Gastrocnemius medialis (tissue), 4 donors: ENCODE results near the gene CDC20. TPM values are rescaled to one million over a fixed set of nuclear protein-coding genes. Genes with fewer than 3 reads are reported as not detected.

Experiments
- ATAC-seq, 2 donors: fragments of 150-250 bp; one replicate each; pipeline ENCODE4 v1.9.1; 2016
- DNase-seq, 2 donors: peaks; one replicate each; pipeline ENCODE4 v3.0.0-alpha.2; 2019
- H3K27ac ChIP-seq, 4 donors: fragments of 200-600 bp; sonication (generic); 1 replicate in 1 of 4; 2 replicates in 3 of 4; pipeline ENCODE4 v1.5.1; 2016 to 2018; ENCODE audit warnings: mild to moderate bottlenecking in 2 of 4, moderate library complexity in 1 of 4
- H3K27me3 ChIP-seq, 3 donors: fragments of 200-600 bp; sonication (generic) in 2 of 3; 1 replicate in 1 of 3; 2 replicates in 2 of 3; pipeline versions ENCODE4 v1.5.1 to v1.6.0; 2016 to 2019; ENCODE audit warnings: mild to moderate bottlenecking in 1 of 3, moderate library complexity in 1 of 3
- H3K36me3 ChIP-seq, 2 donors: fragments of 200-600 bp; sonication (generic) in 1 of 2; one replicate each; pipeline ENCODE4 v1.5.1; 2017 to 2018
- H3K4me1 ChIP-seq, 2 donors: fragments of 200-600 bp; sonication (generic) in 1 of 2; one replicate each; pipeline ENCODE4 v1.5.1; 2016 to 2017; ENCODE audit warnings: mild to moderate bottlenecking in 2 of 2
- H3K4me3 ChIP-seq, 4 donors: fragments of 200-600 bp; sonication (generic) in 3 of 4; 1 replicate in 1 of 4; 2 replicates in 3 of 4; pipeline ENCODE4 v1.5.1; 2016 to 2019; ENCODE audit warnings: mild to moderate bottlenecking in 2 of 4
- H3K9me3 ChIP-seq, 3 donors: fragments of 200-600 bp; sonication (generic) in 2 of 3; 1 replicate in 1 of 3; 2 replicates in 2 of 3; pipeline ENCODE4 v1.5.1; 2016 to 2019
- POLR2A ChIP-seq, 2 donors: fragments of 450-650 bp; IDR thresholded peaks; one replicate each; pipeline ENCODE4 v1.6.1; 2017; ENCODE audit warnings: antibody characterized with exemption in 2 of 2, mild to moderate bottlenecking in 2 of 2, moderate library complexity in 2 of 2
- in situ Hi-C, 4 donors: fragments of 200-750 bp; cut with MboI; loops; one replicate each; pipeline versions ENCODE4 v1.15.0 to v1.8.0; 2017; ENCODE audit warnings: low sequenced_read_pairs in 4 of 4
- intact Hi-C: fragments of 100-400 bp; cut with DNase I; formaldehyde crosslinking; loops from one replicate; pipeline ENCODE4 v1.15.1; 2023; ENCODE audit warnings: low total_unique reads
- total RNA-seq, 4 donors: library from RNA; depleted of rRNA; stranded (reverse); fragments of >200 nt; gene quantifications; one replicate each; pipeline versions ENCODE4 v1.1.0 to v1.2.3, GENCODE V29; 2016
- TF ChIP-seq, protein P1 (sequence below), 5 experiments: fragments of 450-650 bp in 3 of 5; fragments of 200-600 bp in 2 of 5; sonication (generic) in 2 of 5; IDR thresholded peaks in 4 of 5; conservative IDR thresholded peaks in 1 of 5; 1 replicate in 4 of 5; 2 replicates in 1 of 5; pipeline ENCODE4 v1.5.1; 2016 to 2019; ENCODE audit warnings: antibody characterized with exemption in 5 of 5, mild to moderate bottlenecking in 3 of 5, moderate library complexity in 3 of 5

CDC20 gene
- total RNA-seq, 4 donors from 2014 or later, result 0.46 to 2.4 (median 0.76) TPM

DNA sequence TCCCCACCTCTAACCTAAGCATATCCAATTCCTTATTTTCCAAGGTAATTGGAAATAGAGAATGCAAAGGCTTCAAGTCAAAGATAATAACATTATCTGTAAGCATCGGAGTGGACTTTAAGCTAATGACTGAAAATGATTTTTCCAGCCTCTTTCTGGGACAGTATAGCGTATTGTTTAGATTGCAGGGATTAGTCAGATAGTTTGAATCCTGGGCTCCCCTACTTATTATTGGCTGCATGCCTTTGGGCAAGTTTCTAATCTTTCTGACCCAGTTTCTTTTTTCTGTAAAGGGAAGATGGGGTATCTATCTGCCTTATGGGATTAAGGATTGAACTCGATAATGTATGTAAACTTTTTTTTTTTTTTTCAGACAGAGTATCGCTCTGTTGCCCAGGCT lies 1.5 kb upstream of the CDC20 start:
- in situ Hi-C loops (no loop called here), intact Hi-C loops (loop anchor here (5.0 kb wide), 1 partner anchor 60 kb away; no protein-coding TSS in a partner anchor)
- no peak overlapping the region for H3K4me3 ChIP-seq
- H3K27me3 ChIP-seq, result no peaks in the 10 kb centered on the region
- peaks cover 10 to 12% of the 10 kb centered on the region in 2 donors for H3K4me1 ChIP-seq
- TF ChIP-seq POLR2A (IDR thresholded peaks at IDR 0.05), result no peak
- H3K9me3 ChIP-seq, result no peaks in the 10 kb centered on the region
- peak overlapping the region in 1 of 4 donors; percentile 90 for H3K27ac ChIP-seq
- peaks cover 0 to 19% of the 10 kb centered on the region in 2 donors for H3K36me3 ChIP-seq
- ATAC-seq (no peak), DNase-seq (no peak)

GRCh38 chr1:43358121-43358745 lies 548 bp upstream of the CDC20 start:
- intact Hi-C loops (loop anchor here (2.0 to 5.0 kb wide), 2 partner anchors 31 to 61 kb away; partner anchors contain the start of genes MED8 and SZT2), in situ Hi-C loops (no loop called here)
- peak overlapping the region; percentile 83 to 90 (median 88) for H3K27ac ChIP-seq
- peaks cover 0 to 28% of the 10 kb centered on the region in 2 donors for H3K36me3 ChIP-seq
- DNase-seq, result no peak
- H3K27me3 ChIP-seq, result no peaks in the 10 kb centered on the region
- peaks cover 10 to 12% of the 10 kb centered on the region in 2 donors for H3K4me1 ChIP-seq
- TF ChIP-seq POLR2A (IDR thresholded peaks at IDR 0.05), result peak; percentile 21 to 33
- TF ChIP-seq, protein P1, sequence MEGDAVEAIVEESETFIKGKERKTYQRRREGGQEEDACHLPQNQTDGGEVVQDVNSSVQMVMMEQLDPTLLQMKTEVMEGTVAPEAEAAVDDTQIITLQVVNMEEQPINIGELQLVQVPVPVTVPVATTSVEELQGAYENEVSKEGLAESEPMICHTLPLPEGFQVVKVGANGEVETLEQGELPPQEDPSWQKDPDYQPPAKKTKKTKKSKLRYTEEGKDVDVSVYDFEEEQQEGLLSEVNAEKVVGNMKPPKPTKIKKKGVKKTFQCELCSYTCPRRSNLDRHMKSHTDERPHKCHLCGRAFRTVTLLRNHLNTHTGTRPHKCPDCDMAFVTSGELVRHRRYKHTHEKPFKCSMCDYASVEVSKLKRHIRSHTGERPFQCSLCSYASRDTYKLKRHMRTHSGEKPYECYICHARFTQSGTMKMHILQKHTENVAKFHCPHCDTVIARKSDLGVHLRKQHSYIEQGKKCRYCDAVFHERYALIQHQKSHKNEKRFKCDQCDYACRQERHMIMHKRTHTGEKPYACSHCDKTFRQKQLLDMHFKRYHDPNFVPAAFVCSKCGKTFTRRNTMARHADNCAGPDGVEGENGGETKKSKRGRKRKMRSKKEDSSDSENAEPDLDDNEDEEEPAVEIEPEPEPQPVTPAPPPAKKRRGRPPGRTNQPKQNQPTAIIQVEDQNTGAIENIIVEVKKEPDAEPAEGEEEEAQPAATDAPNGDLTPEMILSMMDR (IDR thresholded peaks at IDR 0.05 in 4 of 5, conservative IDR thresholded peaks at IDR 0.05 in 1 of 5), result peak in 2 of 5 experiments; percentile 19 to 39
- no peaks in the 10 kb centered on the region for H3K9me3 ChIP-seq
- peak; percentile 49 to 65 for ATAC-seq
- peak overlapping the region; percentile 60 to 81 (median 70) for H3K4me3 ChIP-seq

- Histone ChIP-seq H3K36me3 (peaks cover 0 to 43% of the 10 kb centered on the region in 2 donors), H3K4me3 (peak overlapping the region in 1 of 4 donors; percentile 81), H3K27me3 (no peaks in the 10 kb centered on the region), H3K27ac (no peak overlapping the region), H3K4me1 (peaks cover 10 to 12% of the 10 kb centered on the region in 2 donors), H3K9me3 (no peaks in the 10 kb centered on the region)
- ATAC-seq (no peak), DNase-seq (no peak)
- in situ Hi-C loops (no loop called here), intact Hi-C loops (loop anchor here (2.0 to 5.0 kb wide), 2 partner anchors 29 to 62 kb away; partner anchors contain the start of genes MED8 and SZT2)
- TF ChIP-seq POLR2A (IDR thresholded peaks at IDR 0.05), result no peak
These were observed 915 bp downstream of the CDC20 start for GRCh38 chr1:43359696-43360095.

DNA sequence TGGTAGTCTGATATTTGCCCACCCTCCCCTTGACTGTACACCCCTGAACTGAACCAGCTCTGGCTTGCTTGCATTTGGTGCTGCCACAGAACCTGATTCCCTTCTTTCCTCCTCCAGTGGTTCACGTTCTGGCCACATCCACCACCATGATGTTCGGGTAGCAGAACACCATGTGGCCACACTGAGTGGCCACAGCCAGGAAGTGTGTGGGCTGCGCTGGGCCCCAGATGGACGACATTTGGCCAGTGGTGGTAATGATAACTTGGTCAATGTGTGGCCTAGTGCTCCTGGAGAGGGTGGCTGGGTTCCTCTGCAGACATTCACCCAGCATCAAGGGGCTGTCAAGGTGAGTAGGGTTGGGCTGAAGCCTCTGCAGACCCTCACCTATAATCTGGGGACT lies 1.8 kb downstream of the CDC20 start:
- in situ Hi-C loops, result no loop called here
- Histone ChIP-seq H3K27ac (no peak overlapping the region), H3K9me3 (no peaks in the 10 kb centered on the region), H3K36me3 (peaks cover 0 to 52% of the 10 kb centered on the region in 2 donors), H3K4me1 (peaks cover 10 to 12% of the 10 kb centered on the region in 2 donors), H3K4me3 (no peak overlapping the region), H3K27me3 (no peaks in the 10 kb centered on the region)
- DNase-seq, result no peak
- intact Hi-C loops, result no loop called here
- no peak for TF ChIP-seq POLR2A (IDR thresholded peaks at IDR 0.05)
- TF ChIP-seq, protein P1 (IDR thresholded peaks at IDR 0.05 in 4 of 5, conservative IDR thresholded peaks at IDR 0.05 in 1 of 5), result no peak
- ATAC-seq, result no peak

GRCh38 chr1:43363283-43363934 lies 4.6 kb downstream of the CDC20 start:
- no peak for TF ChIP-seq POLR2A (IDR thresholded peaks at IDR 0.05)
- TF ChIP-seq, protein P1 (IDR thresholded peaks at IDR 0.05 in 4 of 5, conservative IDR thresholded peaks at IDR 0.05 in 1 of 5), result no peak
- Histone ChIP-seq H3K27ac (no peak overlapping the region), H3K27me3 (no peaks in the 10 kb centered on the region), H3K4me3 (no peak overlapping the region), H3K9me3 (no peaks in the 10 kb centered on the region), H3K36me3 (peaks cover 0 to 52% of the 10 kb centered on the region in 2 donors), H3K4me1 (peaks cover 15 to 25% of the 10 kb centered on the region in 2 donors)
- in situ Hi-C loops (no loop called here), intact Hi-C loops (no loop called here)
- no peak for DNase-seq
- no peak for ATAC-seq
